ENCODE data around the gene DKC1. TPM values are rescaled to one million over a fixed set of nuclear protein-coding genes. Genes with fewer than 3 reads are reported as not detected.

DKC1 gene
- total RNA-seq (2013): 23.2 TPM
- 10 to 100 TPM; 14.1 to 21.6 (median 17.0) TPM for polyA plus RNA-seq
- polyA minus RNA-seq: 9.8 and 15.7 TPM in 2 replicates
- 9.5 to 39.1 (median 26.4) reads per million in 11 experiments for total RNA-seq

DNA sequence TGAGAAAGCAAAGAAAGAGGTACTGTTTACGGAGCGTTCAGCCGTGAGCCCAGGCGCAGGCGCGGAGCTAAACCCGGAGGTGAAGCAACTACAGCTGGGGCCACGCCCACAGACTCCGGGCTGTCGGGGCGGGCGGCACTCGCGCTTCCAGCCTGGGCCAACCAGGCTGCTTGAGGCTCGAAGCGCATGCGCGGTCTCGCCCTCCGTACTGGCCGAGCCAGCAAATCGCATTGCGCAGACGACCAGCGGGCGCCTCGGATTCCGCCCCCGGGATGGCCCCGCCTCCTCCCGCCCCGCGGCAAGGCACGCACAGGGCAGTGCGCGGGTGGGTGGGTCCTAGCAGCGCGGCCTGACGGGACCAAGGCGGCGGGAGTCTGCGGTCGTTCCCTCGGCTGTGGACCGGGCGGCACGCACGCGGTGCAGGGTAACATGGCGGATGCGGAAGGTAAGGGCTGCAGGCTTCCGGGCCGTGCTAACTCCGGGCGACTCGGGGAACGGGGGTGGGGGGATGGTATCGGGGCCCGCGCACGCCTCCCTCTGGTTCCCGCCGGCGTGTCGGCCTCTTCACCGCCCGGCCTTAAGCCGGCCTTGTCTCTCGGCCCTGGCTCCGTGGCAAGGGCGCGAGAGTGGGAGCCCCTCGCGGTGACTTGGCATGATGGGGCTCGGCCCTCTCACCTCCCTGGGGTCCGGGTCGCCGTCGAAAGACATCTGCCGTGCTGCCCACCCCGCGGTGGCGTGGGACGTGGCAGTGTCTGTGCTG, at the start of gene DKC1:
Gene DKC1 (plus strand): TSS at position 328 of the 760 bp plus-strand sequence. CDS start 102 bp downstream, at position 430.
- peaks cover 9% of the 10 kb centered on the region for H3K4me1 Mint-ChIP-seq
- DNase-seq: peak; percentile 95 to 96 (median 95)
- H3K27me3 Mint-ChIP-seq (ENCODE audit: low read depth in 3 of 3): peaks cover 0 to 2% (median 0%) of the 10 kb centered on the region in 3 donors
- Histone ChIP-seq H3K79me2 (ENCODE audit: insufficient read depth, low read length) (peaks cover 29% of the 10 kb centered on the region), H3K4me2 (replicated peaks; ENCODE audit: extremely low read depth, low read length, poor library complexity, severe bottlenecking) (peak within 1 kb of the TSS; percentile 76), H3K4me3 (replicated peaks in 1 of 3; ENCODE audit: low read depth in 2 of 3, low read length in 3 of 3) (peak within 1 kb of the TSS; percentile 57 to 71 (median 69)), H3K9me3 (replicated peaks in 1 of 2; ENCODE audit: control insufficient read depth in 1 of 2, insufficient read depth in 1 of 2, low read length in 2 of 2) (no peaks in the 10 kb centered on the region), H3K36me3 (replicated peaks in 1 of 2; ENCODE audit: control insufficient read depth in 1 of 2, insufficient read depth in 2 of 2, low read length in 2 of 2) (peaks cover 28 to 29% of the 10 kb centered on the region in 2 donors), H3K4me1 (ENCODE audit: control insufficient read depth in 1 of 2, insufficient read depth in 2 of 2, low read length in 2 of 2) (peaks cover 8 to 14% of the 10 kb centered on the region in 2 donors), H3K27ac (ENCODE audit: low read depth in 1 of 2, low read length in 2 of 2) (peak within 1 kb of the TSS; percentile 72 to 80), H3K27me3 (ENCODE audit: control insufficient read depth in 2 of 2, insufficient read depth in 2 of 2, low read length in 2 of 2) (no peaks in the 10 kb centered on the region), H4K20me1 (ENCODE audit: insufficient read depth, low read length) (peaks cover 6% of the 10 kb centered on the region), H3K9ac (ENCODE audit: insufficient read depth, low read length, poor library complexity, severe bottlenecking) (peak within 1 kb of the TSS; percentile 68), H2AFZ (ENCODE audit: insufficient read depth, low read depth, low read length, poor library complexity, severe bottlenecking) (peak within 1 kb of the TSS; percentile 75)
- peak within 1 kb of the TSS; percentile 84 to 90 for H3K4me3 Mint-ChIP-seq
- H3K36me3 Mint-ChIP-seq: peaks cover 24 to 29% of the 10 kb centered on the region in 2 donors
- under 1% methylated on average over 48 of the region's 84 CpGs for WGBS (ENCODE audit: insufficient coverage)
- H3K9me3 Mint-ChIP-seq: no peaks in the 10 kb centered on the region
- intact Hi-C loops (cut with micrococcal nuclease): loop anchor here in 1 of 2 donors (5.0 kb wide), 1 partner anchor 35 kb away; no protein-coding TSS in a partner anchor
- peak within 1 kb of the TSS; percentile 69 to 89 (median 84) for H3K27ac Mint-ChIP-seq
- TF ChIP-seq, protein P1, sequence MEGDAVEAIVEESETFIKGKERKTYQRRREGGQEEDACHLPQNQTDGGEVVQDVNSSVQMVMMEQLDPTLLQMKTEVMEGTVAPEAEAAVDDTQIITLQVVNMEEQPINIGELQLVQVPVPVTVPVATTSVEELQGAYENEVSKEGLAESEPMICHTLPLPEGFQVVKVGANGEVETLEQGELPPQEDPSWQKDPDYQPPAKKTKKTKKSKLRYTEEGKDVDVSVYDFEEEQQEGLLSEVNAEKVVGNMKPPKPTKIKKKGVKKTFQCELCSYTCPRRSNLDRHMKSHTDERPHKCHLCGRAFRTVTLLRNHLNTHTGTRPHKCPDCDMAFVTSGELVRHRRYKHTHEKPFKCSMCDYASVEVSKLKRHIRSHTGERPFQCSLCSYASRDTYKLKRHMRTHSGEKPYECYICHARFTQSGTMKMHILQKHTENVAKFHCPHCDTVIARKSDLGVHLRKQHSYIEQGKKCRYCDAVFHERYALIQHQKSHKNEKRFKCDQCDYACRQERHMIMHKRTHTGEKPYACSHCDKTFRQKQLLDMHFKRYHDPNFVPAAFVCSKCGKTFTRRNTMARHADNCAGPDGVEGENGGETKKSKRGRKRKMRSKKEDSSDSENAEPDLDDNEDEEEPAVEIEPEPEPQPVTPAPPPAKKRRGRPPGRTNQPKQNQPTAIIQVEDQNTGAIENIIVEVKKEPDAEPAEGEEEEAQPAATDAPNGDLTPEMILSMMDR (IDR thresholded peaks at IDR 0.05): no peak

DNA sequence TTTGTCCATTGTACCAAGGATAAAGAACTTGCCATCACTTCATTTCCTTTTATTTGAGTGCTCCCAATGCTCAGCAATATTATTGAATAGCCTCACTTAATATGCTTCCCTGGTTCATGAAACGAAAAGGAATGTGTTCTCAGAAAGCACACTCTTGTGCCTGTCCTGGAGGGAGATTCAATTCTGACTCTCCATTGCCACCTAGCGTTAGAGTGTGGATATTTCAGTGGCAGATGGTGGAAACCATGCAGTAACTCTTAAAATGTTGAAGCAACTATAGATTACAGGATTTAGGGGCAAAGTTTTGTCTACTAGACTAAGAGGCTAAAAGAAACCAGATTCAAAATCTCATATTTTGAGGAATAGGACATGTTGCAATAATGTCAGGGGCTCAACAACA, 47.7 kb upstream of the DKC1 start:
- H3K4me3 Mint-ChIP-seq: no peak overlapping the region
- no peak overlapping the region for H3K27ac ChIP-seq (ENCODE audit: low read depth in 1 of 2, low read length in 2 of 2)
- peak in 2 of 3 donors; percentile 43 to 51 for DNase-seq
- peaks cover 28 to 37% of the 10 kb centered on the region in 2 donors for H3K36me3 Mint-ChIP-seq
- TF ChIP-seq, protein P1 (IDR thresholded peaks at IDR 0.05): peak; percentile 68
- no peak overlapping the region for H3K4me3 ChIP-seq (replicated peaks in 1 of 3; ENCODE audit: low read depth in 2 of 3, low read length in 3 of 3)
- H3K27ac Mint-ChIP-seq: no peak overlapping the region
- peaks cover 20% of the 10 kb centered on the region for H4K20me1 ChIP-seq (ENCODE audit: insufficient read depth, low read length)
- H2AFZ ChIP-seq (ENCODE audit: insufficient read depth, low read depth, low read length, poor library complexity, severe bottlenecking): no peak overlapping the region
- intact Hi-C loops (cut with micrococcal nuclease): loop anchor here (5.0 kb wide), 2 partner anchors 32 to 37 kb away; partner anchors contain the start of gene GAB3 (in 1 of the 2)
- no peak overlapping the region for H3K4me2 ChIP-seq (replicated peaks; ENCODE audit: extremely low read depth, low read length, poor library complexity, severe bottlenecking)
- H3K36me3 ChIP-seq (replicated peaks in 1 of 2; ENCODE audit: control insufficient read depth in 1 of 2, insufficient read depth in 2 of 2, low read length in 2 of 2): peaks cover 26 to 52% of the 10 kb centered on the region in 2 donors
- peaks cover 0 to 9% (median 0%) of the 10 kb centered on the region in 3 donors for H3K27me3 Mint-ChIP-seq (ENCODE audit: low read depth in 3 of 3)
- no peaks in the 10 kb centered on the region for H3K27me3 ChIP-seq (ENCODE audit: control insufficient read depth in 2 of 2, insufficient read depth in 2 of 2, low read length in 2 of 2)
- no peak overlapping the region for H3K9ac ChIP-seq (ENCODE audit: insufficient read depth, low read length, poor library complexity, severe bottlenecking)
- peaks cover 0 to 9% (median 0%) of the 10 kb centered on the region in 7 donors for H3K9me3 Mint-ChIP-seq
- 0% methylated on average over 1 of the region's 2 CpGs for WGBS (ENCODE audit: insufficient coverage)
- peaks cover 68% of the 10 kb centered on the region for H3K4me1 Mint-ChIP-seq
- H3K79me2 ChIP-seq (ENCODE audit: insufficient read depth, low read length): peaks cover 25% of the 10 kb centered on the region
- H3K4me1 ChIP-seq (ENCODE audit: control insufficient read depth in 1 of 2, insufficient read depth in 2 of 2, low read length in 2 of 2): peaks cover 61 to 65% of the 10 kb centered on the region in 2 donors
- no peaks in the 10 kb centered on the region for H3K9me3 ChIP-seq (replicated peaks in 1 of 2; ENCODE audit: control insufficient read depth in 1 of 2, insufficient read depth in 1 of 2, low read length in 2 of 2)

All from CD14-positive monocyte (primary cell).